Neutrophil (primary cell): ENCODE measurements around the gene S100A5.

Experiments used
- H3K27ac ChIP-seq: fragments of 200-600 bp; sonication (generic); 2 replicates; pipeline ENCODE4 v1.5.1; 2016; ENCODE audit warnings: mild to moderate bottlenecking, moderate library complexity
- H3K27me3 ChIP-seq: fragments of 200-600 bp; sonication (generic); 2 replicates; pipeline ENCODE4 v1.6.0; 2016; ENCODE audit warnings: mild to moderate bottlenecking
- H3K36me3 ChIP-seq: fragments of 200-600 bp; sonication (generic); 2 replicates; pipeline ENCODE4 v1.5.1; 2017
- H3K4me1 ChIP-seq, 2 experiments: fragments of 200-600 bp in 1 of 2; sonication (generic) in 1 of 2; 1 replicate in 1 of 2; 2 replicates in 1 of 2; pipeline versions ENCODE4 v1.5.1 to v1.6.1; 2013 to 2016; ENCODE audit warnings: low read depth in 1 of 2, low read length in 1 of 2, mild to moderate bottlenecking in 1 of 2, moderate library complexity in 1 of 2; ENCODE audit not compliant: control insufficient read depth in 1 of 2, insufficient read depth in 1 of 2
- H3K4me3 ChIP-seq, 2 experiments: fragments of 200-600 bp in 1 of 2; sonication (generic) in 1 of 2; 1 replicate in 1 of 2; 2 replicates in 1 of 2; pipeline ENCODE4 v1.5.1; 2013 to 2016; ENCODE audit warnings: low read depth in 1 of 2, low read length in 1 of 2, mild to moderate bottlenecking in 1 of 2, moderate library complexity in 1 of 2
- H3K9me3 ChIP-seq: fragments of 200-600 bp; sonication (generic); 2 replicates; pipeline ENCODE4 v1.5.1; 2016
- CTCF ChIP-seq: fragments of 200-600 bp; sonication (generic); IDR thresholded peaks from 2 replicates; pipeline ENCODE4 v1.5.1; 2016; ENCODE audit warnings: antibody characterized with exemption

Gene S100A5

GRCh38 chr1:153495536-153495935, 45.2 kb downstream of the S100A5 start:
- Histone ChIP-seq H3K27me3 (peaks cover 29% of the 10 kb centered on the region), H3K9me3 (no peaks in the 10 kb centered on the region), H3K36me3 (no peaks in the 10 kb centered on the region), H3K4me3 (no peak overlapping the region), H3K27ac (no peak overlapping the region), H3K4me1 (peaks cover 22 to 23% of the 10 kb centered on the region in 2 experiments)
- TF ChIP-seq CTCF = no peak

GRCh38 chr1:153494976-153495535, 45.7 kb downstream of the S100A5 start:
- no peaks in the 10 kb centered on the region for H3K36me3 ChIP-seq
- TF ChIP-seq CTCF = peak; percentile 93
- peaks cover 32% of the 10 kb centered on the region for H3K27me3 ChIP-seq
- H3K27ac ChIP-seq = no peak overlapping the region
- no peaks in the 10 kb centered on the region for H3K9me3 ChIP-seq
- peaks cover 24 to 25% of the 10 kb centered on the region in 2 experiments for H3K4me1 ChIP-seq
- no peak overlapping the region for H3K4me3 ChIP-seq

GRCh38 chr1:153493343-153493960, 47.3 kb downstream of the S100A5 start:
- Histone ChIP-seq H3K27ac (no peak overlapping the region), H3K4me1 (peaks cover 24 to 25% of the 10 kb centered on the region in 2 experiments), H3K36me3 (no peaks in the 10 kb centered on the region), H3K9me3 (no peaks in the 10 kb centered on the region), H3K4me3 (no peak overlapping the region), H3K27me3 (peaks cover 22% of the 10 kb centered on the region)
- TF ChIP-seq CTCF = no peak

- H3K27ac ChIP-seq = no peak overlapping the region
These were observed 50.3 kb downstream of the S100A5 start for GRCh38 chr1:153490272-153491051.

GRCh38 chr1:153488731-153489130, 52.0 kb downstream of the S100A5 start:
- H3K4me1 ChIP-seq = peaks cover 18 to 19% of the 10 kb centered on the region in 2 experiments
- H3K36me3 ChIP-seq = no peaks in the 10 kb centered on the region
- H3K4me3 ChIP-seq = no peak overlapping the region
- TF ChIP-seq CTCF = no peak
- H3K27me3 ChIP-seq = peaks cover 26% of the 10 kb centered on the region
- H3K9me3 ChIP-seq = no peaks in the 10 kb centered on the region
- H3K27ac ChIP-seq = no peak overlapping the region

More at GRCh38 chr1:153490272-153491051, 50.3 kb downstream of the S100A5 start:
- Histone ChIP-seq H3K9me3 (no peaks in the 10 kb centered on the region), H3K4me3 (no peak overlapping the region), H3K36me3 (no peaks in the 10 kb centered on the region), H3K27me3 (peaks cover 11% of the 10 kb centered on the region), H3K4me1 (peaks cover 24 to 25% of the 10 kb centered on the region in 2 experiments)
- no peak for TF ChIP-seq CTCF
